AG04450 (cell line): ENCODE results near the gene IRF2BPL. TPM values are rescaled to one million over a fixed set of nuclear protein-coding genes. Genes with fewer than 3 reads are reported as not detected.
A peak's percentile ranks its signal among the peaks of the same experiment; 100 is the strongest.

Source experiments
- CTCF ChIA-PET: fragments of 300-600, 350-600 bp; formaldehyde crosslinking; extraction: SDS; loops from one replicate; lab custom pipeline; 2022; ENCODE audit warnings: antibody characterized with exemption, inconsistent platforms; lab: Charles Lee
- POLR2A ChIA-PET: fragments of 350-600 bp; formaldehyde crosslinking; extraction: SDS; loops from one replicate; lab custom pipeline; 2021; ENCODE audit warnings: antibody characterized with exemption, inconsistent platforms; lab: Yijun Ruan, JAX
- DNase-seq: peaks from one replicate; pipeline ENCODE4 v3.0.0-alpha.2; 2011; ENCODE audit warnings: low read depth, low spot score
- H3K27ac ChIP-seq: one replicate; pipeline ENCODE4 v1.5.1; 2012; ENCODE audit warnings: low read depth, low read length, control low read depth
- H3K27me3 ChIP-seq: one replicate; pipeline ENCODE4 v1.6.0; 2012; ENCODE audit warnings: low read length; ENCODE audit not compliant: control insufficient read depth, insufficient read depth
- H3K4me3 ChIP-seq: 2 replicates; pipeline ENCODE4 v1.5.1; 2011; ENCODE audit warnings: mild to moderate bottlenecking, low read depth, low read length, control low read depth
- H3K9me3 ChIP-seq: 2 replicates; pipeline ENCODE4 v1.5.1; 2012; ENCODE audit warnings: low read length; ENCODE audit not compliant: control insufficient read depth, insufficient read depth
- CTCF ChIP-seq: IDR thresholded peaks from 2 replicates; pipeline ENCODE4 v1.5.1; 2011; ENCODE audit warnings: low read depth, low read length, control low read depth, inconsistent platforms
- polyA plus RNA-seq: library from polyadenylated mRNA; depleted of rRNA; stranded (reverse); fragments of >200 nt; gene quantifications from 2 replicates; pipeline ENCODE4 v1.2.3, GENCODE V29; 2011

The IRF2BPL gene
- polyA plus RNA-seq, 1 experiment = 17.1 TPM

- no peak for TF ChIP-seq CTCF
- no peak for DNase-seq
- CTCF ChIA-PET = interaction anchor here (0.5 to 16.8 kb wide), 6 partner anchors 8 to 190 kb away, joined by 3 to 524 read pairs (median 42); no protein-coding TSS in a partner anchor
- H3K4me3 ChIP-seq = no peak overlapping the region
- H3K9me3 ChIP-seq = no peaks in the 10 kb centered on the region; the same call in 1 of the 2 replicates
- H3K27me3 ChIP-seq = no peaks in the 10 kb centered on the region
- no peak overlapping the region for H3K27ac ChIP-seq
- POLR2A ChIA-PET = no interaction called here
Observed at GRCh38 chr14:77062261-77062660, 33.8 kb upstream of the IRF2BPL start.

GRCh38 chr14:77061630-77062257 is 33.2 kb upstream of the IRF2BPL start:
- no peak for DNase-seq
- ChIA-PET POLR2A (no interaction called here), CTCF (interaction anchor here (1.1 to 16.8 kb wide), 8 partner anchors 7 to 351 kb away, joined by 3 to 524 read pairs (median 42); no protein-coding TSS in a partner anchor)
- peaks cover 3% of the 10 kb centered on the region; the same call in 1 of the 2 replicates for H3K9me3 ChIP-seq
- no peak for TF ChIP-seq CTCF
- H3K27me3 ChIP-seq = no peaks in the 10 kb centered on the region
- no peak overlapping the region for H3K27ac ChIP-seq
- no peak overlapping the region for H3K4me3 ChIP-seq

GRCh38 chr14:77059276-77059915 is 30.9 kb upstream of the IRF2BPL start:
- H3K9me3 ChIP-seq = peaks cover 16% of the 10 kb centered on the region
- no peak for DNase-seq
- CTCF ChIA-PET = interaction anchor here (0.5 to 3.9 kb wide), 14 partner anchors 11 to 338 kb away, joined by 3 to 48 read pairs (median 4); no protein-coding TSS in a partner anchor
- POLR2A ChIA-PET = interaction anchor here (0.8 to 1.4 kb wide), 5 partner anchors 15 to 155 kb away, joined by 3 to 6 read pairs (median 5); partner anchors contain the start of gene IRF2BPL
- peak overlapping the region; percentile 61 for H3K27ac ChIP-seq
- TF ChIP-seq CTCF = peak; percentile 33; the same call in 1 of the 2 replicates
- no peaks in the 10 kb centered on the region for H3K27me3 ChIP-seq
- H3K4me3 ChIP-seq = no peak overlapping the region

DNA sequence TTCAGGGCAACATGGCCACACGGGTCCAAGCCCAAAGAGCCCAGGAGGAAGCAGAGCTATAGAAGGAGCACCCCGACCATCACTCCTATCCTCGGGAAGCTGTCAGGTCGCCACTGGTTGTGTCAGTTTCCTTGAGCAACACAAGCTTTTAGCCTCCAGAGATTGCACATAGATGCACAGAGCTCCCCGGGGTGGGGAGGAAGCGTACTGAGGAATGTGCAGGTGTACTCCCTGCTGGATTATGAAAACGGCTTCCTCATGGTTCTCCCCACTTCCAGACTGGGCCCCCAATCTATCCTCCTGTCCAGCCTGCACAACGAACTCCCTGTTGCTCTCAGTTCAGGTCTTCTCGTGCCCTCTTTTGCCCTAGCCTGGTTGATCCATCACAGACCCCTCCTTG is 30.3 kb upstream of the IRF2BPL start:
- ChIA-PET POLR2A (interaction anchor here (1.1 to 1.4 kb wide), 3 partner anchors 14 to 30 kb away, joined by 5 to 6 read pairs (median 5); partner anchors contain the start of gene IRF2BPL), CTCF (interaction anchor here (0.5 to 3.9 kb wide), 12 partner anchors 10 to 187 kb away, joined by 3 to 48 read pairs (median 4); no protein-coding TSS in a partner anchor)
- H3K9me3 ChIP-seq = peaks cover 16% of the 10 kb centered on the region
- no peak for DNase-seq
- no peaks in the 10 kb centered on the region for H3K27me3 ChIP-seq
- H3K4me3 ChIP-seq = no peak overlapping the region
- H3K27ac ChIP-seq = peak overlapping the region; percentile 61
- no peak for TF ChIP-seq CTCF
